Adrenal gland (tissue), 12 donors: ENCODE data around the gene CHTF18. TPM values are rescaled to one million over a fixed set of nuclear protein-coding genes. Genes with fewer than 3 reads are reported as not detected.

Source experiments
- DNase-seq, 7 donors: peaks; one replicate each; pipeline ENCODE4 v3.0.0-alpha.2; 2019 to 2020
- H3K27ac ChIP-seq, 5 donors: fragments of 200-600 bp; sonication (generic) in 4 of 5; 1 replicate in 3 of 5; 2 replicates in 2 of 5; pipeline versions ENCODE4 v1.5.1 to v1.8.0; 2016 to 2020; ENCODE audit warnings: mild to moderate bottlenecking in 1 of 5
- H3K27me3 ChIP-seq: fragments of 200-600 bp; 2 replicates; pipeline ENCODE4 v1.8.0; 2021
- H3K36me3 ChIP-seq, 2 donors: fragments of 200-600 bp; replicated peaks in 1 of 2; 1 replicate in 1 of 2; 2 replicates in 1 of 2; pipeline versions ENCODE4 v1.5.1 to v1.8.0; 2018 to 2022
- H3K4me1 ChIP-seq, 2 donors: fragments of 200-600 bp; replicated peaks in 1 of 2; 1 replicate in 1 of 2; 2 replicates in 1 of 2; pipeline versions ENCODE4 v1.5.1 to v1.8.0; 2018 to 2021
- H3K4me3 ChIP-seq, 4 donors: fragments of 200-600 bp; sonication (generic) in 3 of 4; one replicate each; pipeline ENCODE4 v1.5.1; 2016 to 2018
- H3K9me3 ChIP-seq, 3 donors: fragments of 200-600 bp; sonication (generic) in 1 of 3; replicated peaks in 1 of 3; 1 replicate in 2 of 3; 2 replicates in 1 of 3; pipeline versions ENCODE4 v1.5.1 to v1.8.0; 2016 to 2021
- POLR2A ChIP-seq, 2 donors: fragments of 450-650 bp; IDR thresholded peaks; one replicate each; pipeline ENCODE4 v1.6.1; 2017; ENCODE audit warnings: antibody characterized with exemption in 2 of 2, mild to moderate bottlenecking in 2 of 2, moderate library complexity in 1 of 2
- WGBS, 4 donors: extraction: QIAGEN DNeasy Blood & Tissue Kit in 2 of 4; methylation state at CpG; one replicate each; pipeline versions ENCODE4 v1.1.5 to v1.1.7; 2013 to 2017; 5-methylcytosine and 5-hydroxymethylcytosine counted together
- intact Hi-C, 2 donors: fragments of 100-400 bp; cut with DNase I; formaldehyde crosslinking; loops; one replicate each; pipeline versions ENCODE4 v1.14.1 to v1.15.0; 2022 to 2023
- polyA plus RNA-seq, 3 donors: library from polyadenylated mRNA; stranded (reverse); fragments of 200-250 nt in 2 of 3; fragments of 350-450 nt in 1 of 3; fragmentation: Illumina TruSeq in 1 of 3; extraction: RNeasy Lipid Tissue Mini Kit (QIAGEN cat#74804) in 1 of 3; gene quantifications; one replicate each; pipeline ENCODE4 v1.2.3, GENCODE V29; 2013 to 2014
- total RNA-seq, 9 donors: library from RNA; depleted of rRNA in 4 of 9; stranded (reverse); fragments of >200 nt in 4 of 9; fragments of 120-200 nt in 1 of 9; fragmentation: NEBNext Ultra II Directional in 1 of 9; extraction: Animal tissue kit (Norgen Biotek cat#: 25700) in 1 of 9; gene quantifications; one replicate each; pipeline versions ENCODE4 v1.1.0 to v1.2.4, GENCODE V29; 2013 to 2023
- TF ChIP-seq, protein P1 (sequence below), 6 experiments: fragments of 450-650 bp in 4 of 6; fragments of 200-600 bp in 2 of 6; sonication (generic) in 1 of 6; IDR thresholded peaks; 1 replicate in 5 of 6; 2 replicates in 1 of 6; pipeline versions ENCODE4 v1.5.1 to v1.8.0; 2016 to 2021; ENCODE audit warnings: antibody characterized with exemption in 6 of 6, mild to moderate bottlenecking in 2 of 6, moderate library complexity in 1 of 6
- donor health status: healthy with polysubstance abuse.
- donor health status: Bipolar disorder and iron deficiency.
- donor health status: DM: yes; HTN: yes; CAD: no.
- donor health status: DM: no; HTN: no; CAD: no.
- donor health status: DM: no; HTN: no; CAD: no.
- donor health status: DM: yes; HTN: yes; CAD: no.

Gene CHTF18
- total and polyA plus RNA-seq, 12 donors = 0.29 to 69.8 (median 11.4) TPM

DNA sequence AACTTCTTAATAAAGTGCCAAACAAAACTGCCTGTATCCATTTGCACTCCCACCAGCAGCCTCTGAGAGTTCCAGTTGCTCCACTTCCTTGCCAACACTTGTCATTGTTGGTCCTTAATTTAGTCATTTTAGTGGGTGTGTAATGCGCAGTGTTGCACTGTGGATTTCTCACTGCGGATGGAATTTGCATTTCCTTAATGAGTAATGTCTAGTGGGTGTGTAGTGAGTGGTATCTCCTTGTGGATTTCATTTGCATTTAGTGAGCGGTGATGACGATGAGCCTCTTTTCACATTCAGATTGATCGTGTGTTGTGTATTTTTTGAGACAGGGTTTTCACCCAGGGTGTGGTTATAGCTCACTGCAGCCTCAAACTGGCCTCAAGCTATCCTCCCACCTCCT is 32.0 kb upstream of the CHTF18 start:
- Histone ChIP-seq H3K4me3 (no peak overlapping the region), H3K9me3 (no peaks in the 10 kb centered on the region), H3K4me1 (no peaks in the 10 kb centered on the region), H3K36me3 (no peaks in the 10 kb centered on the region), H3K27ac (no peak overlapping the region), H3K27me3 (no peaks in the 10 kb centered on the region)
- no peak for TF ChIP-seq POLR2A (IDR thresholded peaks at IDR 0.05)
- TF ChIP-seq, protein P1, sequence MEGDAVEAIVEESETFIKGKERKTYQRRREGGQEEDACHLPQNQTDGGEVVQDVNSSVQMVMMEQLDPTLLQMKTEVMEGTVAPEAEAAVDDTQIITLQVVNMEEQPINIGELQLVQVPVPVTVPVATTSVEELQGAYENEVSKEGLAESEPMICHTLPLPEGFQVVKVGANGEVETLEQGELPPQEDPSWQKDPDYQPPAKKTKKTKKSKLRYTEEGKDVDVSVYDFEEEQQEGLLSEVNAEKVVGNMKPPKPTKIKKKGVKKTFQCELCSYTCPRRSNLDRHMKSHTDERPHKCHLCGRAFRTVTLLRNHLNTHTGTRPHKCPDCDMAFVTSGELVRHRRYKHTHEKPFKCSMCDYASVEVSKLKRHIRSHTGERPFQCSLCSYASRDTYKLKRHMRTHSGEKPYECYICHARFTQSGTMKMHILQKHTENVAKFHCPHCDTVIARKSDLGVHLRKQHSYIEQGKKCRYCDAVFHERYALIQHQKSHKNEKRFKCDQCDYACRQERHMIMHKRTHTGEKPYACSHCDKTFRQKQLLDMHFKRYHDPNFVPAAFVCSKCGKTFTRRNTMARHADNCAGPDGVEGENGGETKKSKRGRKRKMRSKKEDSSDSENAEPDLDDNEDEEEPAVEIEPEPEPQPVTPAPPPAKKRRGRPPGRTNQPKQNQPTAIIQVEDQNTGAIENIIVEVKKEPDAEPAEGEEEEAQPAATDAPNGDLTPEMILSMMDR (IDR thresholded peaks at IDR 0.05) = no peak
- DNase-seq = no peak
- intact Hi-C loops = no loop called here
- 87 to 90% (median 89%) methylated on average over 5 of the region's 5 CpGs for WGBS, 4 donors

DNA sequence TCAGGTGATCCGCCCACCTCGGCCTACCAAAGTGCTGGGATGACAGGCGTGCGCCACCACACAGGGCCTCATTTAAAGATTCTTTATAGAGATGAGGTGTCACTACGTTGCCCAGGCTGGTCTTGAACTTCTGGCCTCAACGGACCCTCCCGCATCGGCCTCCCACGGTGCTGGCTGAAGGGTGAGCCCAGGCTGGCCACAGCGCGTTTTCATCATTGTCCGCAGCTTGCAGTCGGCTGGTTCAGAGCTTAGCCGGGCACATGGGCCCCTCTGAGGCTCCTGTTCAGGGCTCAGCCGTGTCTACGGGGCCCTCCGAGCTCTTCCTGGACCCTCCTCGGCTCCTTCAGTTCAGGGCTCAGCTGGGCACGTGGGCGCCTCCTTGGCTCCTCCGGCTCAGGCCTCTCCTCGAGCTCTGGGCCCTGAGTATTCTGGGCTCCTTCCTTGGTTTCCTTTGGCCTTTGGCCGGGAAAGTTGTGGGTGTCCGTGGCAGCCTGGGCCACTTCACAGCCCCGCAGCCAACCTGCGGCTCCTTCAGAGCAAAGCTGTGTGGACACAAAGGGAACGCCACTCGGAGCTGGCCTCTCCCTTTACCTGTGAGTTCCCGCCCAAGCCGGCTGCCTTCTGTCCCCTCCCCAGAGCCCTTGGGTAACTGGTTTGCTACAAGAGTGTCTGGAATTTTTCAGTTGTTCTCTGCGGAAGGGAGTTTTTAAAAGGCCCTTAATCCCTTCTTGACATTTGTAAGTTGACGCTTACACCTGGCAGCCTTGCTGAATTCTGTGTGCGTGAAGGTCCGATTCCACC is 29.1 kb upstream of the CHTF18 start:
- H3K27ac ChIP-seq = no peak overlapping the region
- TF ChIP-seq, protein P1 (IDR thresholded peaks at IDR 0.05) = no peak
- TF ChIP-seq POLR2A (IDR thresholded peaks at IDR 0.05) = no peak
- H3K4me1 ChIP-seq = no peaks in the 10 kb centered on the region
- no peaks in the 10 kb centered on the region for H3K27me3 ChIP-seq
- WGBS, 4 donors = 84 to 88% (median 85%) methylated on average over 18 to 34 of the region's 34 CpGs
- no peaks in the 10 kb centered on the region for H3K9me3 ChIP-seq
- no peaks in the 10 kb centered on the region for H3K36me3 ChIP-seq
- no peak for DNase-seq
- no peak overlapping the region for H3K4me3 ChIP-seq
- intact Hi-C loops = no loop called here

DNA sequence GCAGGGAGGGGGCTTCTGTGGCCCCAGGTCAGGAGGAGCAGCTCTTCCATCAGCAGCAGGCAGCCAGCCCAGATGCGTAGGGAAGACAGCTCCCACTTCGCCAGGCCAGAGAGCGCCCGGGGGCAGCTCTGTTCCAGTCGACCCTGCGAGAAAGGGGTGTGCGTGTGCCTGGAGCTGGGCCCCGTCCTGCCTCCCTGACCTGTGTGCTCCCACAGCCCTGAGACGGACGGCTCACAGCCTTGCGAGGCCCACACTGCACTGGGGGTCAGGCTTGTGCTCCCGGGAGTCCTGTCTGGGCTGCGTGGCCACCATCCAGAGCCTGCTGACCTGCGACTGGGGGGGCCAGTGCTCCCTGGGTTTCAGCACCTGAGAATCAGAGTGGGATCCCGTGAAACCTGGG is 28.4 kb upstream of the CHTF18 start:
- no peak overlapping the region for H3K27ac ChIP-seq
- no peaks in the 10 kb centered on the region for H3K4me1 ChIP-seq
- H3K36me3 ChIP-seq = no peaks in the 10 kb centered on the region
- no peak overlapping the region for H3K4me3 ChIP-seq
- no peaks in the 10 kb centered on the region for H3K27me3 ChIP-seq
- intact Hi-C loops = no loop called here
- DNase-seq = no peak
- H3K9me3 ChIP-seq = no peaks in the 10 kb centered on the region
- WGBS, 4 donors = 72 to 81% (median 75%) methylated on average over 4 to 15 of the region's 15 CpGs; no CpG with 5 or more reads in 1 of the 4 donors
- TF ChIP-seq POLR2A (IDR thresholded peaks at IDR 0.05) = no peak
- TF ChIP-seq, protein P1 (IDR thresholded peaks at IDR 0.05) = no peak

DNA sequence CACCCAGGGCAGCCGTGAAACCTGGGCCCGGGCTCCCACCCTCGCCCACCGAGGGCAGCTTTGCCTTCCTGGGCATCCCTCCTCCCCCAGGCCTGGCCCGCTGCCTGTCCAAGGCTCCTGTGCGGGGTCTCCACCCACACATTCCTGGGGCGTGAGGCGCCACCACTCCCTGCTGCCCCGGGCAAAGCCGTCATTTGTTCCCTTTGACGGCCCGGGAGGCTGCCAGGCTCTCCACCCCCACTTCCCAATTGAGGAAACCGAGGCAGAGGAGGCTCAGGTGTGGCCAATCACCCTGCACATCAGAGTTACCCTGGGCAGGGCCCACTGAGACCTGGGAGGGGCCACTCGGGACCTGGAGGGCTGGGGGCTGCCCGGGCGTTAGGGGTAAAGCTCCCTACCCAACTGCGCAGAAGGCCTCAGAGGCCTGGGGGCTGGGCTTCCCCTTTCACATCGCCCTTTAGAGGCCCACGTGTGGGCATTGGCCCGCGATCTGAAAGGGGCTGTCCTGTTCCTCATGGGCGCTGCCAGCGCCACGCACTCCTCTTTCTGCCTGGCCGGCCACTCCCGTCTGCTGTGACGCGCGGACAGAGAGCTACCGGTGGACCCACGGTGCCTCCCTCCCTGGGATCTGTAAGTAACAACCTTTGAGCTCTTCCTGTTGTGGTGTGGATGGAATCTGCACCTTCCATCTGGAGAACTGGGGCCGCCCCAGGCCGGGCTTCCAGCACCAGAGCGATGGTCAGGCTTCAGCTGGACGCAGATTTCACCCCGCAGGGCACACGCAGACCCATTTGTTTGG is 27.7 kb upstream of the CHTF18 start, which contains the start of gene MSLN:
Gene MSLN (plus strand): TSS at position 190 of the 799 bp plus-strand sequence. CDS start 1,947 bp downstream, outside the sequence.
- Histone ChIP-seq H3K27me3 (no peaks in the 10 kb centered on the region), H3K9me3 (no peaks in the 10 kb centered on the region), H3K36me3 (no peaks in the 10 kb centered on the region), H3K4me3 (no peak within 1 kb of the TSS), H3K4me1 (no peaks in the 10 kb centered on the region), H3K27ac (no peak within 1 kb of the TSS)
- no peak for TF ChIP-seq POLR2A (IDR thresholded peaks at IDR 0.05)
- TF ChIP-seq, protein P1 (IDR thresholded peaks at IDR 0.05) = no peak
- intact Hi-C loops = no loop called here
- 76 to 83% (median 77%) methylated on average over 18 to 37 of the region's 37 CpGs for WGBS, 4 donors
- no peak for DNase-seq
